ENCODE data around the gene ZNF408. TPM values are rescaled to one million over a fixed set of nuclear protein-coding genes. Genes with fewer than 3 reads are reported as not detected.

The ZNF408 gene
- total RNA-seq, 1 donor, result 12.1 TPM

GRCh38 chr11:46678741-46679130 is 22.1 kb upstream of the ZNF408 start:
- DNase-seq (ENCODE audit: low read depth), result no peak
- H3K4me3 ChIP-seq (ENCODE audit: low read depth, low read length), result no peak overlapping the region
- TF ChIP-seq CTCF (IDR thresholded peaks at IDR 0.05; ENCODE audit: insufficient read depth, low read depth, low read length), result no peak

GRCh38 chr11:46679241-46680163 is 21.3 kb upstream of the ZNF408 start:
- no peak for DNase-seq (ENCODE audit: low read depth)
- TF ChIP-seq CTCF (IDR thresholded peaks at IDR 0.05; ENCODE audit: insufficient read depth, low read depth, low read length), result no peak
- H3K4me3 ChIP-seq (ENCODE audit: low read depth, low read length), result no peak overlapping the region

- no peak for DNase-seq (ENCODE audit: low read depth)
- H3K4me3 ChIP-seq (ENCODE audit: low read depth, low read length), result no peak overlapping the region
- TF ChIP-seq CTCF (IDR thresholded peaks at IDR 0.05; ENCODE audit: insufficient read depth, low read depth, low read length), result no peak
Observed at GRCh38 chr11:46680164-46680760, 20.6 kb upstream of the ZNF408 start.

GRCh38 chr11:46680815-46681214 is 20.0 kb upstream of the ZNF408 start:
- no peak overlapping the region for H3K4me3 ChIP-seq (ENCODE audit: low read depth, low read length)
- DNase-seq (ENCODE audit: low read depth), result no peak
- no peak for TF ChIP-seq CTCF (IDR thresholded peaks at IDR 0.05; ENCODE audit: insufficient read depth, low read depth, low read length)

- no peak for DNase-seq (ENCODE audit: low read depth)
- TF ChIP-seq CTCF (IDR thresholded peaks at IDR 0.05; ENCODE audit: insufficient read depth, low read depth, low read length), result no peak
- H3K4me3 ChIP-seq (ENCODE audit: low read depth, low read length), result no peak overlapping the region
Observed at GRCh38 chr11:46681814-46682213, 19.0 kb upstream of the ZNF408 start.

GRCh38 chr11:46682773-46683752 is 17.8 kb upstream of the ZNF408 start:
- DNase-seq (ENCODE audit: low read depth), result peak; percentile 17
- no peak overlapping the region for H3K4me3 ChIP-seq (ENCODE audit: low read depth, low read length)
- TF ChIP-seq CTCF (IDR thresholded peaks at IDR 0.05; ENCODE audit: insufficient read depth, low read depth, low read length), result no peak
